Activated CD4-positive, alpha-beta T cell treated with anti-CD3 and anti-CD28 coated beads, Interleukin-10, Interleukin-2, amounts not matched to agents 100 ng/mL and 50 ng/mL, durations not matched to agents 16 hours and 8 hours (primary cell): ENCODE data around the gene DDA1.
A peak's percentile ranks its signal among the peaks of the same experiment; 100 is the strongest.
"Not testable (repeated sequence)": the region's sequence is repeated elsewhere in the genome, so short reads cannot be mapped to it uniquely, and the experiment has no call there.

Experiments
- DNase-seq: peaks from one replicate; pipeline ENCODE4 v3.0.0-alpha.2; 2020

Gene DDA1

GRCh38 chr19:17289489-17289888 is 19.9 kb upstream of the DDA1 start:
- peak; percentile 75 for DNase-seq

- DNase-seq, result peak; percentile 88
Observed at GRCh38 chr19:17292301-17293074, 16.9 kb upstream of the DDA1 start.

GRCh38 chr19:17293605-17294004 is 15.8 kb upstream of the DDA1 start:
- no peak for DNase-seq

- DNase-seq, result peak; percentile 73
Observed at GRCh38 chr19:17294051-17294891, 15.1 kb upstream of the DDA1 start.

- DNase-seq, result not testable (repeated sequence)
Observed at GRCh38 chr19:17295551-17295950, 13.8 kb upstream of the DDA1 start.

- peak; percentile 46 for DNase-seq
Observed at GRCh38 chr19:17296273-17296672, 13.1 kb upstream of the DDA1 start.

- DNase-seq, result no peak
Observed at GRCh38 chr19:17296976-17297375, 12.4 kb upstream of the DDA1 start.

- no peak for DNase-seq
Observed at GRCh38 chr19:17300992-17301619, 8.3 kb upstream of the DDA1 start.

- no peak for DNase-seq
Observed at GRCh38 chr19:17302391-17303166, 6.8 kb upstream of the DDA1 start.

GRCh38 chr19:17303167-17303939 is 6.0 kb upstream of the DDA1 start, which contains the start of gene ABHD8:
Gene ABHD8, minus strand, starts transcription at chr19:17303425. Its CDS starts 1,809 bp downstream, at chr19:17301616.
- DNase-seq, result peak; percentile 96

- DNase-seq, result no peak
Observed at GRCh38 chr19:17303940-17304267, 5.5 kb upstream of the DDA1 start.

GRCh38 chr19:17304386-17305215 is 4.8 kb upstream of the DDA1 start:
- no peak for DNase-seq

GRCh38 chr19:17305216-17305516 is 4.2 kb upstream of the DDA1 start:
- no peak for DNase-seq

GRCh38 chr19:17305517-17306284 is 3.7 kb upstream of the DDA1 start, which contains the start of gene MRPL34:
Gene MRPL34, plus strand, starts transcription at chr19:17305872. Its CDS starts 21 bp downstream, at chr19:17305893.
- peak; percentile 100 for DNase-seq

- DNase-seq, result no peak
Observed at GRCh38 chr19:17306285-17306714, 3.1 kb upstream of the DDA1 start.

- no peak for DNase-seq
Observed at GRCh38 chr19:17307876-17308377, 1.4 kb upstream of the DDA1 start.

- no peak for DNase-seq
Observed at GRCh38 chr19:17309965-17310461, 650 bp downstream of the DDA1 start.

GRCh38 chr19:17311455-17312188 is 2.3 kb downstream of the DDA1 start:
- no peak for DNase-seq
